ENCODE results near the gene KTN1. TPM values are rescaled to one million over a fixed set of nuclear protein-coding genes. Genes with fewer than 3 reads are reported as not detected.

The KTN1 gene
- total and polyA plus RNA-seq, 4 donors: 57.1 to 152 (median 80.5) TPM

DNA sequence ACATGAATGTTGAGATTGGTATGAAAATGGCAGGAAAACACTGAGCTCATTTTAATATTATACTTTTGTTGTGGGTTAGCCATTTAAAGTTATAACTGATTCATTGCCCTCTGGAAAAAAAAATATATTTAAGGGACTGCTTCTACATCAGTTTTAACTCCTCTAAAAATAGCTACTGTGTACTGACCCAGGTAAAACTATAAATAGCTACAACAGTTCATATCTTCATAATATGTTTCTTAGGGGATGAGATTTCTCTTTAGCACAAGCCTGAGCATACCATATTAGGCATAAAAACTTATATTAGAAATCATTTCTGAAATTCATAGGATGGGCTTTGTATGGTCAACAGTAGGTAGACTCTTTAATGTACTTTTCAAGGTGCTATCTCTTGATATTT, 81.0 kb downstream of the KTN1 start:
- no peak for DNase-seq
- Histone ChIP-seq H3K4me3 (no peak overlapping the region), H3K9ac (ENCODE audit: insufficient read depth in 1 of 2, low read length in 2 of 2) (no peak overlapping the region), H3K4me1 (ENCODE audit: control insufficient read depth in 5 of 5, insufficient read depth in 5 of 5, low read length in 5 of 5) (peaks cover 0 to 1% (median 0%) of the 10 kb centered on the region in 5 donors), H3K9me3 (ENCODE audit: control insufficient read depth in 4 of 4, insufficient read depth in 3 of 4, low read length in 3 of 4) (no peaks in the 10 kb centered on the region), H3K27ac (ENCODE audit: low read depth in 1 of 2, low read length in 1 of 2) (peak overlapping the region in 1 of 2 donors; percentile 49), H3K36me3 (ENCODE audit: control insufficient read depth in 4 of 4, insufficient read depth in 4 of 4, low read length in 4 of 4) (peaks cover 9 to 20% (median 11%) of the 10 kb centered on the region in 4 donors), H3K27me3 (ENCODE audit: control insufficient read depth in 3 of 3, insufficient read depth in 3 of 3, low read length in 2 of 3) (no peaks in the 10 kb centered on the region)
- no peak for ATAC-seq (ENCODE audit: insufficient read depth, low FRiP score)
- no peak for TF ChIP-seq CTCF (IDR thresholded peaks at IDR 0.05; ENCODE audit: control extremely low read depth, extremely low read depth)

DNA sequence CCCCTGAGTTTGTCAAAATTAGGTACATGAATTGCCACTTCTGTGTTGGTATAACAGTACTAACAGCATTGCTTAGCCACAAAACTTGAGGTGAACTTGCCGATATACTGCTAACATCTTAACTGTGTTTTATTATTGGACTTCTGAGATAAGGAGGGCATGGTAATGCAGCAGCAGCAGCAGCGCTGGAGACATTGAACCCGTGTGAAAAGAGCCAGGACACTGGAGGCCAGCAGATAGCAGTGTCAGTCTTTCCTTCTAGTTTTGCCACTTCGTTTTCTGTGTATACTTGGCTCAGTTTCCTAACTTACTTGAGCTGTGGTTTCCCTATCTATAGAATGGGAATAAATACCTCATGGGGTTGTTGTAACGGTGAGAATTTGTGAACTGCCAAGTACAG, 82.7 kb downstream of the KTN1 start:
- DNase-seq: no peak
- Histone ChIP-seq H3K9me3 (ENCODE audit: control insufficient read depth in 4 of 4, insufficient read depth in 3 of 4, low read length in 3 of 4) (no peaks in the 10 kb centered on the region), H3K27me3 (ENCODE audit: control insufficient read depth in 3 of 3, insufficient read depth in 3 of 3, low read length in 2 of 3) (no peaks in the 10 kb centered on the region), H3K4me1 (ENCODE audit: control insufficient read depth in 5 of 5, insufficient read depth in 5 of 5, low read length in 5 of 5) (peaks cover 0 to 1% (median 0%) of the 10 kb centered on the region in 5 donors), H3K9ac (ENCODE audit: insufficient read depth in 1 of 2, low read length in 2 of 2) (no peak overlapping the region), H3K4me3 (no peak overlapping the region), H3K27ac (ENCODE audit: low read depth in 1 of 2, low read length in 1 of 2) (no peak overlapping the region), H3K36me3 (ENCODE audit: control insufficient read depth in 4 of 4, insufficient read depth in 4 of 4, low read length in 4 of 4) (peaks cover 3 to 13% (median 7%) of the 10 kb centered on the region in 4 donors)
- TF ChIP-seq CTCF (IDR thresholded peaks at IDR 0.05; ENCODE audit: control extremely low read depth, extremely low read depth): no peak
- ATAC-seq (ENCODE audit: insufficient read depth, low FRiP score): no peak
- WGBS, 2 donors: 91 to 95% methylated on average over 5 of the region's 5 CpGs

- no peak for TF ChIP-seq CTCF (IDR thresholded peaks at IDR 0.05; ENCODE audit: control extremely low read depth, extremely low read depth)
- Histone ChIP-seq H3K27ac (ENCODE audit: low read depth in 1 of 2, low read length in 1 of 2) (no peak overlapping the region), H3K4me3 (no peak overlapping the region), H3K9me3 (ENCODE audit: control insufficient read depth in 4 of 4, insufficient read depth in 3 of 4, low read length in 3 of 4) (no peaks in the 10 kb centered on the region), H3K4me1 (ENCODE audit: control insufficient read depth in 5 of 5, insufficient read depth in 5 of 5, low read length in 5 of 5) (peaks cover 0 to 5% (median 0%) of the 10 kb centered on the region in 5 donors), H3K36me3 (ENCODE audit: control insufficient read depth in 4 of 4, insufficient read depth in 4 of 4, low read length in 4 of 4) (peaks cover 3 to 9% (median 6%) of the 10 kb centered on the region in 4 donors), H3K9ac (ENCODE audit: insufficient read depth in 1 of 2, low read length in 2 of 2) (no peak overlapping the region), H3K27me3 (ENCODE audit: control insufficient read depth in 3 of 3, insufficient read depth in 3 of 3, low read length in 2 of 3) (no peaks in the 10 kb centered on the region)
- ATAC-seq (ENCODE audit: insufficient read depth, low FRiP score): no peak
- no peak for DNase-seq
- 87 to 95% methylated on average over 4 of the region's 4 CpGs for WGBS, 2 donors
Measured at GRCh38 chr14:55665067-55665675, 85.2 kb downstream of the KTN1 start.

GRCh38 chr14:55667801-55668200, 87.8 kb downstream of the KTN1 start:
- peaks cover 0 to 5% (median 0%) of the 10 kb centered on the region in 5 donors for H3K4me1 ChIP-seq (ENCODE audit: control insufficient read depth in 5 of 5, insufficient read depth in 5 of 5, low read length in 5 of 5)
- no peak overlapping the region for H3K4me3 ChIP-seq
- H3K9me3 ChIP-seq (ENCODE audit: control insufficient read depth in 4 of 4, insufficient read depth in 3 of 4, low read length in 3 of 4): no peaks in the 10 kb centered on the region
- peaks cover 4 to 20% (median 15%) of the 10 kb centered on the region in 4 donors for H3K36me3 ChIP-seq (ENCODE audit: control insufficient read depth in 4 of 4, insufficient read depth in 4 of 4, low read length in 4 of 4)
- no peaks in the 10 kb centered on the region for H3K27me3 ChIP-seq (ENCODE audit: control insufficient read depth in 3 of 3, insufficient read depth in 3 of 3, low read length in 2 of 3)
- H3K27ac ChIP-seq (ENCODE audit: low read depth in 1 of 2, low read length in 1 of 2): no peak overlapping the region
- H3K9ac ChIP-seq (ENCODE audit: insufficient read depth in 1 of 2, low read length in 2 of 2): no peak overlapping the region
- DNase-seq: no peak
- WGBS, 2 donors: 90 to 95% methylated on average over 2 of the region's 2 CpGs
- ATAC-seq (ENCODE audit: insufficient read depth, low FRiP score): no peak
- no peak for TF ChIP-seq CTCF (IDR thresholded peaks at IDR 0.05; ENCODE audit: control extremely low read depth, extremely low read depth)
